Suprapubic skin (tissue), 3 donors: Measurements from ENCODE around the gene NLRP1.

Experiments
- CTCF ChIP-seq, 2 donors: fragments of 200-600 bp in 1 of 2; fragments of 450-650 bp in 1 of 2; sonication (generic) in 1 of 2; IDR thresholded peaks; one replicate each; pipeline ENCODE4 v1.5.1; 2016 to 2019; ENCODE audit warnings: antibody characterized with exemption in 2 of 2, mild to moderate bottlenecking in 1 of 2, moderate library complexity in 1 of 2
- EP300 ChIP-seq: sonication (generic); formaldehyde crosslinking; IDR thresholded peaks from one replicate; pipeline ENCODE4 v1.6.1; 2017; ENCODE audit warnings: antibody characterized with exemption

GRCh38 chr17:5588584-5588983 is 4.3 kb upstream of the NLRP1 start:
- no peak for TF ChIP-seq CTCF (IDR thresholded peaks at IDR 0.05)
- no peak for TF ChIP-seq EP300
